ENCODE results near the gene KBTBD4.
"Not testable (repeated sequence)": the region's sequence is repeated elsewhere in the genome, so short reads cannot be mapped to it uniquely, and the experiment has no call there.

Gene KBTBD4

GRCh38 chr11:47560426-47560825 is 18.3 kb downstream of the KBTBD4 start:
- DNase-seq (ENCODE audit: low read depth) = no peak

GRCh38 chr11:47558695-47559094 is 20.1 kb downstream of the KBTBD4 start:
- no peak for DNase-seq (ENCODE audit: low read depth)

- not testable (repeated sequence) for DNase-seq (ENCODE audit: low read depth)
Measured at GRCh38 chr11:47557004-47557403, 21.8 kb downstream of the KBTBD4 start.

GRCh38 chr11:47553406-47553743 is 25.4 kb downstream of the KBTBD4 start:
- DNase-seq (ENCODE audit: low read depth) = no peak

GRCh38 chr11:47552566-47553405 is 26.0 kb downstream of the KBTBD4 start, which contains the start of gene CELF1:
Gene CELF1 (minus strand): TSS chr11:47553132. CDS start chr11:47499523, 53,609 bp downstream.
- DNase-seq (ENCODE audit: low read depth) = peak; percentile 77

- no peak for DNase-seq (ENCODE audit: low read depth)
Measured at GRCh38 chr11:47552056-47552565, 26.7 kb downstream of the KBTBD4 start.

- DNase-seq (ENCODE audit: low read depth) = no peak
Measured at GRCh38 chr11:47551086-47551485, 27.7 kb downstream of the KBTBD4 start.

GRCh38 chr11:47550288-47551047 is 28.3 kb downstream of the KBTBD4 start:
- no peak for DNase-seq (ENCODE audit: low read depth)

GRCh38 chr11:47546274-47546673 is 32.5 kb downstream of the KBTBD4 start:
- DNase-seq (ENCODE audit: low read depth) = not testable (repeated sequence)

GRCh38 chr11:47545298-47545697 is 33.5 kb downstream of the KBTBD4 start:
- no peak for DNase-seq (ENCODE audit: low read depth)

GRCh38 chr11:47541070-47541469 is 37.7 kb downstream of the KBTBD4 start:
- no peak for DNase-seq (ENCODE audit: low read depth)

GRCh38 chr11:47539681-47540039 is 39.1 kb downstream of the KBTBD4 start:
- no peak for DNase-seq (ENCODE audit: low read depth)

- no peak for DNase-seq (ENCODE audit: low read depth)
Measured at GRCh38 chr11:47538741-47539565, 39.8 kb downstream of the KBTBD4 start.

- DNase-seq (ENCODE audit: low read depth) = no peak
Measured at GRCh38 chr11:47536915-47537314, 41.9 kb downstream of the KBTBD4 start.

- no peak for DNase-seq (ENCODE audit: low read depth)
Measured at GRCh38 chr11:47534704-47535251, 44.0 kb downstream of the KBTBD4 start.

- no peak for DNase-seq (ENCODE audit: low read depth)
Measured at GRCh38 chr11:47533690-47534151, 45.0 kb downstream of the KBTBD4 start.

- DNase-seq (ENCODE audit: low read depth) = no peak
Measured at GRCh38 chr11:47532597-47533213, 46.1 kb downstream of the KBTBD4 start.

- no peak for DNase-seq (ENCODE audit: low read depth)
Measured at GRCh38 chr11:47531666-47532065, 47.1 kb downstream of the KBTBD4 start.

GRCh38 chr11:47530721-47531120 is 48.0 kb downstream of the KBTBD4 start:
- not testable (repeated sequence) for DNase-seq (ENCODE audit: low read depth)

GRCh38 chr11:47529951-47530350 is 48.8 kb downstream of the KBTBD4 start:
- no peak for DNase-seq (ENCODE audit: low read depth)

GRCh38 chr11:47527186-47527585 is 51.6 kb downstream of the KBTBD4 start:
- no peak for DNase-seq (ENCODE audit: low read depth)

Data from HS-27A (cell line).